Fibroblast of lung (primary cell): Measurements from ENCODE around the gene WHRN.

ENCODE experiments used
- EZH2 ChIP-seq: IDR thresholded peaks from 2 replicates; pipeline ENCODE4 v1.5.1; 2012; ENCODE audit warnings: low read length, control low read depth, mild to moderate bottlenecking; ENCODE audit errors: missing control alignments
- TF ChIP-seq, protein P1 (sequence below), 2 donors: IDR thresholded peaks in 1 of 2; conservative IDR thresholded peaks in 1 of 2; 1 replicate in 1 of 2; 2 replicates in 1 of 2; pipeline ENCODE4 v1.5.1; 2011 to 2012; ENCODE audit warnings: low read length in 2 of 2, control low read depth in 1 of 2, inconsistent platforms in 1 of 2, low read depth in 1 of 2, mild to moderate bottlenecking in 1 of 2

DNA sequence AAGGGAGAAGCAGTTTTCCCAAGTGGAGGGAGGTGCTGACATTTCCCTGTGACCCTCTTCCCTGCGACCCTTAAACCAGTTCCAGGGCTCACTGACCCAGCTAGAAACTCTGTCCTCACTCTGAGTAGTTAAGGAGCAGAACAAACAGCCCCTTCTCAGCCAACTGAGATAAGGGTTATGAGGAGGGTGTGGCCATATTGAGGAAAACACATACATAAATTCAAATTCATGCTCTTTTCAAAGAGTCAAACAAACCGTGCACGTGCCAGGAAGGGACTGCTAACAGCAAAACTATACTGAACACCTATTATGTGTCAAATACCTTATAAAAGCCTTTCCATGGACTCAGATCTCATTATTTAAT lies 112.5 kb downstream of the WHRN start:
- TF ChIP-seq, protein P1, sequence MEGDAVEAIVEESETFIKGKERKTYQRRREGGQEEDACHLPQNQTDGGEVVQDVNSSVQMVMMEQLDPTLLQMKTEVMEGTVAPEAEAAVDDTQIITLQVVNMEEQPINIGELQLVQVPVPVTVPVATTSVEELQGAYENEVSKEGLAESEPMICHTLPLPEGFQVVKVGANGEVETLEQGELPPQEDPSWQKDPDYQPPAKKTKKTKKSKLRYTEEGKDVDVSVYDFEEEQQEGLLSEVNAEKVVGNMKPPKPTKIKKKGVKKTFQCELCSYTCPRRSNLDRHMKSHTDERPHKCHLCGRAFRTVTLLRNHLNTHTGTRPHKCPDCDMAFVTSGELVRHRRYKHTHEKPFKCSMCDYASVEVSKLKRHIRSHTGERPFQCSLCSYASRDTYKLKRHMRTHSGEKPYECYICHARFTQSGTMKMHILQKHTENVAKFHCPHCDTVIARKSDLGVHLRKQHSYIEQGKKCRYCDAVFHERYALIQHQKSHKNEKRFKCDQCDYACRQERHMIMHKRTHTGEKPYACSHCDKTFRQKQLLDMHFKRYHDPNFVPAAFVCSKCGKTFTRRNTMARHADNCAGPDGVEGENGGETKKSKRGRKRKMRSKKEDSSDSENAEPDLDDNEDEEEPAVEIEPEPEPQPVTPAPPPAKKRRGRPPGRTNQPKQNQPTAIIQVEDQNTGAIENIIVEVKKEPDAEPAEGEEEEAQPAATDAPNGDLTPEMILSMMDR (conservative IDR thresholded peaks at IDR 0.05 in 1 of 2, IDR thresholded peaks at IDR 0.05 in 1 of 2; ENCODE audit: low read depth in 1 of 2, low read length in 2 of 2) = no peak
- TF ChIP-seq EZH2 = no peak
